GM19455 (cell line): ENCODE data around the gene MKI67.
A peak's percentile ranks its signal among the peaks of the same experiment; 100 is the strongest.

Experiments used
- ATAC-seq: cut with Tn5 transposase; IDR thresholded peaks from one replicate; pipeline ENCODE4 v1.9.1; 2021; ENCODE audit not compliant: unreplicated experiment

MKI67 gene

GRCh38 chr10:128056303-128057050 lies 69.7 kb downstream of the MKI67 start:
- no peak for ATAC-seq

DNA sequence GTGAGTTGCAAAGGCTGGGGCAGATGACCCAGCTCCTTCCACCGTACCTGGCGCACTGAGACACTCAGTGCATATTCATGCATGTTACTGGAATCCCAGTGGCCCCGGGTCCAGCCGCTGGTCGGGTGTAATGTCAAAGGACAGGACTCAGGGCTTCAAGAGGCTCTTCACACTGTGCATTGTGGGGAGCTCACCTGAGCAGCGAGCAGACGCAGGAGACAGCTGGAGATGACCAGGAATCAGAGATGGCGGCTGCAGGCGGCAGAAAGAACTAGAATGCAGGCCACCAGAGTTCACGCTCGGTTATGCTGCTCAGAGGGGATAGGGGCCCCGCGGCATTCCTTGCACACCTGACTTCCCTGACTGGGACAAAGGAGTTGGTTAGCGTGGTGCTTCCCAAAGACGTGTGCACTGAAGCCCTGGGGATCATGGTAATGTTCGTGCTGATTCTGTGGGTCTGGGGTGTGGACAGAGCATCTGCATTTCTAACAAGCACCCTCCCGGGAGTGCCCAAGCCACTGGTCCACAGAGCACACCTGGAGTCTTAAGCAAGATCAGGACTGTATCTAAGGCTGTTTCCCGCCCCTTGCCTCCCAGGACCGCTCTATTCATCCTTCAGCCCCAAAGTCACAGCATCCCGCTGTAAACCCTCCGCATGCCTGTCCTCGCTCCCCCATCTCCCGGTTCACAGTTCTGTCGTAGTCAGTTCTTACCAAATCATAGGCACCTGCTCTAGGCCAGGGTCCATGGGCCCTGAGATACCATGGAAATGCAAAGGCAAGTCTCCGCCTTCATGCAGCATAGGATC lies 71.0 kb downstream of the MKI67 start:
- no peak for ATAC-seq

DNA sequence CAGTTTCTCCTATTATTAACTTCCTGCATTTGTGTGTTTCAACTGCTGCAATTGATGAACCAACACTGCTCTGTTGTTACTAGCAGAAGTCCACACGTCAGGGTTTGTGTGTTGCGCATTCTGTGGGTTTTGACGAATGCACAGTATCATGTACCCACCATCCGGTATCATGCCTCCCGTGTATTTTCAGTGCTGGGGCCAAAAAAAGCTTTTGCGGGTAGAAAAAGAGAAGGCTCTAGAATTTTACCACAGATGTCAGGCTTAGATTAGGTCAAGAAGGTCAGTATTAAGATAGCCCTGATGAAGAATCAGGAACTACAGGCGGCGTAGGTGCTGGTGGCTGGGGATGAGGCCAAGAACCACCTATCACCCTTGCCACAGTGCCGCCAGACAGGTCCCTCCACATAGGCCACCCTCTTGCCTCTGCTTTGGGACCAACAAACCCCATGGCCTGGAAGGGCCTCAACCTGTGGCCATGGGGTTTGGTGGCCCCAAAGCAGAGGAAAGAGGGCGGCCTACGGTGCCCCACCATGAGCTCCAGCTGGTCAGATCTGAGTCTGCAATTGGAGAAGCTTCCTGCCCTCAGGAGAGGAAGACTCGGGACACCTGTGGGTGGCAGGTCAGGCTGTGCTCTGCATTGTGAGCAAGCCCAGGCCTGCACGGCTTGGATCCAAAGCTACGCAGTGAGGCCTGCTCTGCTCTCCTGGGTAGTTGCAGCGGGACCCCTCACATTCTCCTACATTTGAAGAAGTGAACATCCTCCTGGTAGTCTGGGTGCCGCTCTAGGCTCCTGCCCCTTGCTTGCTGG lies 71.9 kb downstream of the MKI67 start:
- no peak for ATAC-seq

- ATAC-seq: no peak
Observed at GRCh38 chr10:128053356-128053755, 72.9 kb downstream of the MKI67 start.

DNA sequence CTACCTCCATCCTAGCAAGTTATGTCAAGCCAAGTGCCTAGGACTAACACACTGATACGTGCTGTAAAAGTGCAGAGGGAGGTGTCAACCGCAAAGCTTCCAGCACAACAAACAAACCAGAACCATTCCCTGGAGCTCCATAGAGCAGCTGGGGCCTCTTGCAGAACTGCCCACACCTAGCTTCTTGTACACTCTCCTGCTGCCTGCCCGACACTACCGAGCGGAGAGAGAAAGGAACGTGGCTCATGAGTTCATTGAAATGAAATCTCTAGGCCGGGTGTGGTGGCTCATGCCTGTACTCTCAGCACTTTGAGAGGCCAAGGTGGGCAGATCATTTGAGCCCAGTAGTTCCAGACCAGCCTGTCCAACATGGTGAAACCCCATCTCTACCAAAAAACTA lies 73.5 kb downstream of the MKI67 start:
- no peak for ATAC-seq

- no peak for ATAC-seq
Observed at GRCh38 chr10:128051548-128051947, 74.7 kb downstream of the MKI67 start.

- ATAC-seq: no peak
Observed at GRCh38 chr10:128050936-128051335, 75.3 kb downstream of the MKI67 start.

GRCh38 chr10:128050121-128050516 lies 76.1 kb downstream of the MKI67 start:
- ATAC-seq: no peak

- ATAC-seq: no peak
Observed at GRCh38 chr10:128049226-128050120, 76.8 kb downstream of the MKI67 start.

DNA sequence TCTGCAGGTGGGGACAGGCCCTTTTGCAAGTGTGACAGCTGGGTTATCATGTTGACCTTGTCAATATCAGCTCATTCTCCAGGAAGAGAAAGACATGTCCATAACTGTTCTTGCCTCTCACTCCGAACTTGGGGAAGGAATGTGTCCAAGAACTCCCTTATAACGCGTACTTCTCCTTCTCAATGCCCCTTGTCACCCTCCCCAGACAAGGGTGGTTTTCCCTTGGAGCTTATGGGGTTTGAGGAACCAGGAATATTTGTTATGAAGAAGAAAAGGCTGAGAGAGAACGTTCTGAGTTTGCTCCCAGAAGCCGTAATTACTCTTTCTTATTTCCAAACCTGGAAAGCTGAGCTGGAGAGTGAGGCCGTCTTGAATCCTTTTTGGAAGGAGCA lies 77.4 kb downstream of the MKI67 start:
- ATAC-seq: no peak

DNA sequence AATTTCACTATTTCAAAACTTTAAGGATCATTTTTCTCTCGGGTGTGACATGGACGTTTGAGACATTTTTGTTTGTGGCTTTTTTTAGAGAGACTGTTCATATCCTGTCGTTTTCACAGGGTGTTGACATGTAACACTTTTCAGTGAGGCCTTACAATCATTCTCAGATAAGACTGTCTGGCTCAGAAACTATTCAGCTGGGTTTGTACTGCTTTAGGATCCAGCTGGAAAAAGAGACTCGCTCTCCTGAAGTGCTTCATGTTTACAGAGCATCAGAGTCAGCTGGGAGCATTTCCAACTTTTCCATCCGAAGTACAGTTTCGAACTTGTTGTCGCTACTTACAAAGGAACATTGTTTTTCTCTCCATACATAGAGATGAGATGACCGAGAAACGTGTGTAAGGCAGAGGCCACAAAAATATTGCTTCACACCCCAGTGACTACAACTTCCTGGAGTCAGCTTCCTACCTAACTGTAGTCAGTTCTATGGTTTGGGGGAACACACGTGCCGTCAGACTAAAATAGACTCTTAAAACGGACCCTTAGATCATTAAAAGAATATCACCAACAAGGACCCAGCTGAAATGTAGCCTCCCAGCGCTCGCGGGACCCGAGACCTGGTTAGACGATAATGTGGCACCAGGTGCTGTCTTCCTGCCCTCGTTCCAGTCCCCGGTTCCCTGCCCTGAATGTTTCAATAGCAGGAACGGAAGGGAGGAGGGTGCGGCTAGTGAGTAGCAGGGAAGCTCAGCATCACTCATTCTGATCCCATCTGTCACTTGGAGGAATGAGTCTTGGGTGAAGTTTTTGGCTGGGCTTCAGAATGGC lies 78.0 kb downstream of the MKI67 start:
- peak; percentile 37 for ATAC-seq

DNA sequence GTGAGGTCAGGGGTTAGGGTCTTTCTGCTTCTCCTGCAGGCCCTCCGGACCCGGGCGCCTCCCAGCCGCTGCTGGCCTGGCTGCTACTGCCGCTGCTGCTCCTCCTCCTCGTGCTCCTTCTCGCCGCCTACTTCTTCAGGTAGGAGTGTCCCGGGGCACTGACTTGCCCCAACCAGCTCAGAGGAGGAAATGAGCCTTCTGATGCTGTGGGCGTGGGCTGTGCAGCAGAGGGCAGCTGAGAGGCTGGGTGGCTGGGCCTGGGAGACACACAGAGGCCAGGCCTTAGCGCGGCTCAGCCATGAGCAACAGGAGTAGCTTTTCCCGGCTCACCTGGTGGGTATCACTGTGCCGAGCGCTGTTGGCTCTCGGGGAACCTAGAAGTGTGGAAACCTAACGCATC lies 78.9 kb downstream of the MKI67 start:
- ATAC-seq: peak; percentile 98

GRCh38 chr10:128046953-128047290 lies 79.3 kb downstream of the MKI67 start:
- peak; percentile 18 for ATAC-seq
